Tibial nerve (tissue), 4 donors: ENCODE results near the gene RAB8B. TPM values are rescaled to one million over a fixed set of nuclear protein-coding genes. Genes with fewer than 3 reads are reported as not detected.

Experiments
- DNase-seq, 2 donors: peaks; one replicate each; pipeline ENCODE4 v3.0.0-alpha.2; 2019; ENCODE audit warnings: low spot score in 2 of 2
- H3K27ac ChIP-seq, 4 donors: fragments of 200-600 bp; sonication (generic) in 3 of 4; one replicate each; pipeline ENCODE4 v1.5.1; 2017 to 2019; ENCODE audit warnings: mild to moderate bottlenecking in 1 of 4
- H3K27me3 ChIP-seq, 2 donors: fragments of 200-600 bp; sonication (generic) in 1 of 2; one replicate each; pipeline versions ENCODE4 v1.5.1 to v1.6.0; 2017 to 2019
- H3K36me3 ChIP-seq, 3 donors: fragments of 200-600 bp; sonication (generic); one replicate each; pipeline ENCODE4 v1.5.1; 2018 to 2019
- H3K4me1 ChIP-seq, 4 donors: fragments of 200-600 bp; sonication (generic) in 3 of 4; one replicate each; pipeline ENCODE4 v1.5.1; 2017 to 2019
- H3K4me3 ChIP-seq, 4 donors: fragments of 200-600 bp; sonication (generic) in 3 of 4; one replicate each; pipeline ENCODE4 v1.5.1; 2017 to 2019; ENCODE audit warnings: mild to moderate bottlenecking in 1 of 4, moderate library complexity in 1 of 4
- H3K9me3 ChIP-seq, 4 donors: fragments of 200-600 bp; sonication (generic) in 3 of 4; one replicate each; pipeline ENCODE4 v1.5.1; 2017 to 2019
- EP300 ChIP-seq, 2 donors: sonication (generic); formaldehyde crosslinking; IDR thresholded peaks; one replicate each; pipeline ENCODE4 v1.6.1; 2017; ENCODE audit warnings: antibody characterized with exemption in 2 of 2, mild to moderate bottlenecking in 1 of 2
- POLR2A ChIP-seq, 2 donors: fragments of 450-650 bp; IDR thresholded peaks; one replicate each; pipeline ENCODE4 v1.6.1; 2017; ENCODE audit warnings: antibody characterized with exemption in 2 of 2, mild to moderate bottlenecking in 2 of 2, moderate library complexity in 2 of 2
- WGBS, 2 donors: methylation state at CpG; one replicate each; pipeline ENCODE4 v1.1.5; 2018; 5-methylcytosine and 5-hydroxymethylcytosine counted together
- total RNA-seq, 4 donors: library from RNA; depleted of rRNA; stranded (reverse); fragments of >200 nt; gene quantifications; one replicate each; pipeline ENCODE4 v1.1.0, GENCODE V29; 2016
- TF ChIP-seq, protein P1 (sequence below), 5 experiments: fragments of 200-600 bp in 3 of 5; fragments of 450-650 bp in 2 of 5; sonication (generic) in 3 of 5; IDR thresholded peaks; one replicate each; pipeline ENCODE4 v1.5.1; 2016 to 2019; ENCODE audit warnings: antibody characterized with exemption in 5 of 5, mild to moderate bottlenecking in 3 of 5, moderate library complexity in 2 of 5

Gene RAB8B
- total RNA-seq, 4 donors from 2014 or later: 32.9 to 45.0 (median 42.5) TPM

DNA sequence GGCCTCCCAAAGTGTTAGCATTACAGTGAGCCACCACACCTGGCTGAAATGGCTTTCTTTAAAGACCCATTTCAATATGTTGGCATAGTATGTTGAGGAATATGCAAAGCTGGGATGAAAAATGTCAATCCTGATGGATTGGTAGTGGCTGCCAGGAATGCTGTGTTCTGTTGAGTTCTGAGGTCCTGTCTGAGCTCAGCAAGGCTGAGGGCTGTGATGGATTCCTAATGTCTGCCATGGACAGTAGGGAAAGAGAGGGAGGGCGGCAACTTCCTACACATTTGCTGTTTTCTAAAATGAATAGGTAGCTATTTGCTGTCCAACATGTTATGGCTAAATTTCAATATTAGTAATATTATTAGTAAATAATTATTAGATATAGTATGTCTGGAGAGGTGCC, 8.2 kb downstream of the RAB8B start:
- Histone ChIP-seq H3K4me3 (no peak overlapping the region), H3K27ac (peak overlapping the region in 1 of 4 donors; percentile 46), H3K9me3 (no peaks in the 10 kb centered on the region), H3K4me1 (peaks cover 0 to 89% (median 49%) of the 10 kb centered on the region in 4 donors), H3K27me3 (no peaks in the 10 kb centered on the region), H3K36me3 (no peaks in the 10 kb centered on the region)
- 88 to 93% methylated on average over 1 of the region's 1 CpG for WGBS, 2 donors
- no peak for DNase-seq
- TF ChIP-seq POLR2A (IDR thresholded peaks at IDR 0.05): no peak

DNA sequence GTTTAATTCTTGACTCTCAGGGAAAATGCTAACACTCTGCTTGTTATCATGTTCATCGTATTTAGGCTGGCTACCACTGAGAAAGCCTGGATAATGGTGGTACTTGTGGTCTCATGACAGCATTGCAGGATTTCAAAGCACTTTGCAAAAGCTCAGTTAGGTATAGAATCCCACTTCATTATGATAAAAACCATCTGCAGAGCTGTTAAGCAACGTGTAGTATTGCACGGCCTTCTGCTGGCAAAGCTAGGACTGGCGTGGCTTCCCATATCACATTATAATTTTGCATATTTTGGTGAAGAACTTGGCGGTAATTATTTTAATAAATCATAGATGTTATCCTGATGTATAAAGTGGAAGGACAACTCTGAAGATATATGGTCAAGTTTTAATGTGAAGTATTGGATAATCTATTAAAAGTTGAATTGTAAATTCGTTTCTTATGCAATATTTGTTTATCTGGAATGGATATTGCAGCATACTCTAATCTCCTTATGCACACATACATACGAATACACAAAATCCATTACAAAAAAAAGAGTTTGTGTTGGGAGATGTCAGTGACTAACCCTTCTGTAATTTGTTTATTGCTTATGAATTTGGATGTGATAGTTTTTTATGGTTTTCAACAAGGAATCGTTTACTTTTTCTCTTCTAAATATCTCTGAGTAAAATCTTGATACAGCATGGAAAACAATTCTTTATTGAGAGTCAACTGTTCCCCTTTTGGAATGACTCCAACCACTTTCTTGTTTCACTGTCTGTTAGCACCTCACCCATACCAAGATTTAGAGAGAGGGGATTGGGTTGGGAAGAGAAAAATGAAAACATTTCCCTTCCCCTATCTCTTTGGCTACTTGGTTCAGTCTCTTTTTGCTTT, 9.2 kb downstream of the RAB8B start:
- H3K36me3 ChIP-seq: no peaks in the 10 kb centered on the region
- H3K4me1 ChIP-seq: peaks cover 0 to 89% (median 48%) of the 10 kb centered on the region in 4 donors
- no peak overlapping the region for H3K4me3 ChIP-seq
- 52 to 53% methylated on average over 8 of the region's 8 CpGs for WGBS, 2 donors
- DNase-seq: no peak
- H3K9me3 ChIP-seq: no peaks in the 10 kb centered on the region
- H3K27me3 ChIP-seq: no peaks in the 10 kb centered on the region
- H3K27ac ChIP-seq: peak overlapping the region in 1 of 4 donors; percentile 46
- no peak for TF ChIP-seq EP300 (IDR thresholded peaks at IDR 0.05)
- TF ChIP-seq, protein P1, sequence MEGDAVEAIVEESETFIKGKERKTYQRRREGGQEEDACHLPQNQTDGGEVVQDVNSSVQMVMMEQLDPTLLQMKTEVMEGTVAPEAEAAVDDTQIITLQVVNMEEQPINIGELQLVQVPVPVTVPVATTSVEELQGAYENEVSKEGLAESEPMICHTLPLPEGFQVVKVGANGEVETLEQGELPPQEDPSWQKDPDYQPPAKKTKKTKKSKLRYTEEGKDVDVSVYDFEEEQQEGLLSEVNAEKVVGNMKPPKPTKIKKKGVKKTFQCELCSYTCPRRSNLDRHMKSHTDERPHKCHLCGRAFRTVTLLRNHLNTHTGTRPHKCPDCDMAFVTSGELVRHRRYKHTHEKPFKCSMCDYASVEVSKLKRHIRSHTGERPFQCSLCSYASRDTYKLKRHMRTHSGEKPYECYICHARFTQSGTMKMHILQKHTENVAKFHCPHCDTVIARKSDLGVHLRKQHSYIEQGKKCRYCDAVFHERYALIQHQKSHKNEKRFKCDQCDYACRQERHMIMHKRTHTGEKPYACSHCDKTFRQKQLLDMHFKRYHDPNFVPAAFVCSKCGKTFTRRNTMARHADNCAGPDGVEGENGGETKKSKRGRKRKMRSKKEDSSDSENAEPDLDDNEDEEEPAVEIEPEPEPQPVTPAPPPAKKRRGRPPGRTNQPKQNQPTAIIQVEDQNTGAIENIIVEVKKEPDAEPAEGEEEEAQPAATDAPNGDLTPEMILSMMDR (IDR thresholded peaks at IDR 0.05): no peak
- TF ChIP-seq POLR2A (IDR thresholded peaks at IDR 0.05): no peak

DNA sequence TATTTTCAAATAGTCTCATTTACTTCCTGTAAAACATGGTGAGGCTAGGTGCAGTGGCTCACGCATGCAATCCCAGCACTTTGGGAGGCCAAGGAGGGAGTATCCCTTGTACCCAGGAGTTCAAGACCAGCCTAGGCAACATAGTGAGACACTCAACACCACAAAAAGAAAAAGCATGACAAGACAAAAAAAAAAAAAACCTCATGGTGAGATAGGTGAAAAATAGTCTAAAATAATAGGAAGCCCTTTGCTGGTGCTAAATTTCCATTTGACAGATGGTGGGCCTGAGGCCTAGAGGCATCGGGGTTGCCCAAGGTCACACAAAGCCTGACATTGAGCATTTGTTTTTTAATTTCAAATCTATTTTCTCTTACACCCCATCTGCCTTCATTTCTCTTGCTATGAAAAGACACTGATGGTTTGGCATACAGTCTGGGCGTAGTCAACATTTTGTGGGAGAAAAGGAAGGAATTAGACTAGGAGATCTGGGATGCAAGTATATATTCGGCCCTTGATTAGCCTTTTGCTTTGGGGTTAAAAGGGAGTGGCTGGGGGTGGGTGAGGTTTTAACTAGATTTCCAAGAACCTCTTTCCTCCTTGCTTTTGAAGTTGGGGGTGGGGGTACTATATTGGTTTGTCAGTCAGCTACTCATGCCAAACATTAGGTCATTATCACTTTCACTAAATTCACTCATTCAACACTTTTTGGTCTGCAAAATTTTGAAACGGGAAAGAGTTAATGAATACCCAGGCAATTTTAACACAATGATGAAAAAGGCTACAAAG, 11.3 kb downstream of the RAB8B start:
- no peak overlapping the region for H3K4me3 ChIP-seq
- peak overlapping the region in 1 of 4 donors; percentile 16 for H3K27ac ChIP-seq
- WGBS, 2 donors: 87 to 89% methylated on average over 5 of the region's 5 CpGs

DNA sequence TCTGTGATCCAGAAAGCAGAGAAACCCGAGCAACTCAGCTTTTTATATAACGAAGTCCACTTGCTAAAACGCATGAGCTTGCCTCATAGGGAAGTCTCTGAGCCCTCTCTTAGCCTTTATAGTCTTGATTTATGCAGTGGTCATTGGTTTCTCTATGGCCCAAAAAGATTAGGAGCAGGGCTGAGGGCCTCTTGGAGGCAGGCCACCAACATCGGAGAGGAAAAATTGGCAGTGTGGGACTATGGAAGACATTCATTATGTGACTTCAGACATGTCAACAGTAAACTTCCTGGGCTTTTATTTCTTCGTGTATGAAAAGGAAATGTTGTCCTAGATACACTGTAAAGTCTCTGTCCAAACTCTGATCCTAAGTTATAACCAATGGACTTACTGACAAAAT, 13.5 kb downstream of the RAB8B start:
- TF ChIP-seq EP300 (IDR thresholded peaks at IDR 0.05) (no peak), POLR2A (IDR thresholded peaks at IDR 0.05) (no peak)
- TF ChIP-seq, protein P1 (IDR thresholded peaks at IDR 0.05): no peak
- peak overlapping the region in 2 of 4 donors; percentile 15 to 21 for H3K27ac ChIP-seq
- no peak for DNase-seq
- no peaks in the 10 kb centered on the region for H3K27me3 ChIP-seq
- no peaks in the 10 kb centered on the region for H3K9me3 ChIP-seq
- peaks cover 0 to 71% (median 14%) of the 10 kb centered on the region in 4 donors for H3K4me1 ChIP-seq
- WGBS, 2 donors: 32 to 47% methylated on average over 5 of the region's 5 CpGs
- no peaks in the 10 kb centered on the region for H3K36me3 ChIP-seq
- no peak overlapping the region for H3K4me3 ChIP-seq

More for the DNA sequence above, 11.3 kb downstream of the RAB8B start:
- TF ChIP-seq, protein P1 (IDR thresholded peaks at IDR 0.05): no peak
- no peak for TF ChIP-seq POLR2A (IDR thresholded peaks at IDR 0.05)
- TF ChIP-seq EP300 (IDR thresholded peaks at IDR 0.05): no peak
- Histone ChIP-seq H3K36me3 (no peaks in the 10 kb centered on the region), H3K9me3 (no peaks in the 10 kb centered on the region), H3K4me1 (peaks cover 0 to 78% (median 28%) of the 10 kb centered on the region in 4 donors), H3K27me3 (no peaks in the 10 kb centered on the region)
- no peak for DNase-seq

DNA sequence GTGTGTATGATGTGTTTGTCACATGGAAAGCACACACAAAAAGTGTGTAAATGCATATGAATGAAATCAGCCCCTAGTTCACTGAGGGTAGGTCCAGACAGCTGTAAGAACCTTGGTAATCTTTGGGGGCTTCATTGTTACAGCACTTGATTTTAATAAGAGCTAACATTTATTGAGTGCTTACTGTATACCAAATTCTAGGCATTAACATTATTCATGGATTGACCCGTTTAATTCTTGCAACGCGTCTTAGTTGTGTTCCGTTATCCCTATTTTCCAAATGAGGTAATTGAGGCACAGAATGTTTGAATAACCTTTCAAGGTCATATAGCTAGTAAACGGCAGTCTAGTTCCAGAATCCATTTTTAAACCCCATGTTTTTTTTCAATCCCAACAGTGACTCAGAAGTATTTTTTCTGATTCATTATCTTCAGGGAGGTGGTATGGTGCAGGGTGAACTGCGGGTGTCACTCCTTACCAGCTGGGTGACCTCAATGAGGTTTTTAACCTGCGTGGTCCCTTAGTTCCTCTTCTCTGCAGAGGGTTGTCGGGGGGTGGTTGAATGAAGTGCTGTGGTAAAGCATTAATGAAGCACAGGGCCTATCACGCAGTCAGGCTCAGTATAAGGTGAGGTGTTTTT, 14.2 kb downstream of the RAB8B start:
- TF ChIP-seq, protein P1 (IDR thresholded peaks at IDR 0.05): no peak
- no peak for TF ChIP-seq EP300 (IDR thresholded peaks at IDR 0.05)
- TF ChIP-seq POLR2A (IDR thresholded peaks at IDR 0.05): no peak
- no peak overlapping the region for H3K4me3 ChIP-seq
- H3K27me3 ChIP-seq: no peaks in the 10 kb centered on the region
- DNase-seq: no peak
- H3K36me3 ChIP-seq: no peaks in the 10 kb centered on the region
- peaks cover 0 to 64% (median 10%) of the 10 kb centered on the region in 4 donors for H3K4me1 ChIP-seq
- peak overlapping the region in 1 of 4 donors; percentile 15 for H3K27ac ChIP-seq
- 63% methylated on average over 9 of the region's 9 CpGs for WGBS, 2 donors
- no peaks in the 10 kb centered on the region for H3K9me3 ChIP-seq
